COLO668 (cell line): ENCODE measurements around the gene G0S2.

ENCODE experiments used
- DNase-seq: peaks from one replicate; lab custom pipeline; 2025; ENCODE audit not compliant: unreplicated experiment; lab: John Stamatoyannopoulos, UW

The G0S2 gene

GRCh38 chr1:209674957-209675564, at the start of gene G0S2:
Gene G0S2 (plus strand): TSS chr1:209675412. CDS start chr1:209675685, 273 bp downstream.
- peak; percentile 91 for DNase-seq

GRCh38 chr1:209625791-209626285, 49.4 kb upstream of the G0S2 start:
- DNase-seq, result no peak

- no peak for DNase-seq
These were observed 48.7 kb upstream of the G0S2 start for GRCh38 chr1:209626346-209627026.

GRCh38 chr1:209627027-209627731, 48.0 kb upstream of the G0S2 start:
- no peak for DNase-seq

- DNase-seq, result peak; percentile 65
These were observed 47.4 kb upstream of the G0S2 start for GRCh38 chr1:209627732-209628196.

GRCh38 chr1:209628618-209629299, 46.5 kb upstream of the G0S2 start:
- DNase-seq, result no peak

- DNase-seq, result no peak
These were observed 45.4 kb upstream of the G0S2 start for GRCh38 chr1:209629621-209630382.

GRCh38 chr1:209630383-209631225, 44.6 kb upstream of the G0S2 start:
- no peak for DNase-seq

- no peak for DNase-seq
These were observed 41.7 kb upstream of the G0S2 start for GRCh38 chr1:209633335-209633997.

- DNase-seq, result no peak
These were observed 41.0 kb upstream of the G0S2 start for GRCh38 chr1:209634005-209634737.

GRCh38 chr1:209635850-209636249, 39.4 kb upstream of the G0S2 start:
- DNase-seq, result no peak

- no peak for DNase-seq
These were observed 33.4 kb upstream of the G0S2 start for GRCh38 chr1:209641832-209642172.

GRCh38 chr1:209642816-209643215, 32.4 kb upstream of the G0S2 start:
- DNase-seq, result no peak

- DNase-seq, result no peak
These were observed 31.8 kb upstream of the G0S2 start for GRCh38 chr1:209643285-209644020.

GRCh38 chr1:209645574-209646452, 29.4 kb upstream of the G0S2 start:
- no peak for DNase-seq

- DNase-seq, result peak; percentile 19
These were observed 28.7 kb upstream of the G0S2 start for GRCh38 chr1:209646558-209646957.

- no peak for DNase-seq
These were observed 28.1 kb upstream of the G0S2 start for GRCh38 chr1:209647156-209647555.
